ENCODE data around the gene CEP104.

CEP104 gene

DNA sequence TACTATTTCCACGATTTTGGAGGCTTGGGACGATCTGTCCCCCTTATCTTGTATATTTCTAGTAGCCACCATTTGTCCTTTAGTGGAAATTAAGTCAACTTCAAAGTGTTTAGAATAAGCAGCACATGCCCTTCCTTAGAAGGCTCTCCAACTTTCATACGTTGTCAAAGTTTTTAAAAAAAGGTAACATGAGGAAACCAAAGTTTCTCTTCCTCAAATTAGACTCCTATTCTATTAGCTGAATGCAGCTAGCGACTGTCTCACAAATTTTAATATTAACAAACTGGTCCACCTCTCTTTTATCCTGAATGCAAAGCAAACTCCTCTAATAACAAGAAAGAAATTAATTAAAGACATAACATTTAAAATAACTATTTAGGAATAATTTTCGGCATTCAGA lies 36.2 kb upstream of the CEP104 start:
- no peak for DNase-seq

DNA sequence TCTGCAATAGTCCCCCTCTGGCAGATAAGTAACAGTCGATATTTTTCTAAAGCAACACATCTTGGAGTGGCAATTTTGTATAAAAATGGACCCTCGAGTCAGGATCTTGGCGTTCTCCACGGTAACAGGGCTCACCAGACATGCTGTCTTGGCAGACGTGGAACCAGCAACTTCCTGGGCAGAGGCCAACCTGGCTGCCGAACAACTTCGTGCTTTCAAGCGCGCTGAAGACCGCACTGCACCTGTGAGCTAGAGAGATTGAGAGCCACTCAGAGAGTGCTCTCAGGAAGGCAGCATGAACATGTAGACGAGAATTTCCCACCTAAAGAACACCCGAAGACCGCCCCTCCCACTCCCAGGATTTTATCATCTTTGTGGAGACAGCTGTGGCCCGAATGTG lies 35.7 kb upstream of the CEP104 start:
- DNase-seq, result no peak

DNA sequence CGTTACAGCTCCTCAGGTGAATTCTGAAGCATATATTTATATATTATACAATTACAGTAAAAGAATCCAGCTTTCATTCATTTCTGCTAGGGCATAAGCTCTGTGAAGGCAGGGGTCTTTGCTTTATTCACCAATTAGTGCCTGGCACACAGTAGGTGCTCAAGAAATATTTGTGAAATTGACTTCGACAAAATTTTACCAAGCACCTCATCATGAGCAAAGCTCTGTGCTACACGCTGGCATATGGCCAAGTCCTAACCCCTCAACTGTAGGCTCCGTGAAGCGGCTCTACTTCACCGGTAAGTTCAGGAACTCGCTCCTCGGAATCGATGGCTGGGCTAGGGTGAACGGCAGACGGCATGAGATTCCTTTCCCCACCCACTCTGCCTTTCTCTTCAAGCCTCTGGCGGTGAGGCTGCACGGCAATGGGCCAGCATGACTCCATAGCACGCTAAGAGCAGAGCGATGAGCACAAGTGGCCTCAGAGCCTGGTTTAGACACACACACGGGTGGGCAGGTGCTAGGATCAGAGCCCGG lies 34.4 kb upstream of the CEP104 start:
- DNase-seq, result no peak

DNA sequence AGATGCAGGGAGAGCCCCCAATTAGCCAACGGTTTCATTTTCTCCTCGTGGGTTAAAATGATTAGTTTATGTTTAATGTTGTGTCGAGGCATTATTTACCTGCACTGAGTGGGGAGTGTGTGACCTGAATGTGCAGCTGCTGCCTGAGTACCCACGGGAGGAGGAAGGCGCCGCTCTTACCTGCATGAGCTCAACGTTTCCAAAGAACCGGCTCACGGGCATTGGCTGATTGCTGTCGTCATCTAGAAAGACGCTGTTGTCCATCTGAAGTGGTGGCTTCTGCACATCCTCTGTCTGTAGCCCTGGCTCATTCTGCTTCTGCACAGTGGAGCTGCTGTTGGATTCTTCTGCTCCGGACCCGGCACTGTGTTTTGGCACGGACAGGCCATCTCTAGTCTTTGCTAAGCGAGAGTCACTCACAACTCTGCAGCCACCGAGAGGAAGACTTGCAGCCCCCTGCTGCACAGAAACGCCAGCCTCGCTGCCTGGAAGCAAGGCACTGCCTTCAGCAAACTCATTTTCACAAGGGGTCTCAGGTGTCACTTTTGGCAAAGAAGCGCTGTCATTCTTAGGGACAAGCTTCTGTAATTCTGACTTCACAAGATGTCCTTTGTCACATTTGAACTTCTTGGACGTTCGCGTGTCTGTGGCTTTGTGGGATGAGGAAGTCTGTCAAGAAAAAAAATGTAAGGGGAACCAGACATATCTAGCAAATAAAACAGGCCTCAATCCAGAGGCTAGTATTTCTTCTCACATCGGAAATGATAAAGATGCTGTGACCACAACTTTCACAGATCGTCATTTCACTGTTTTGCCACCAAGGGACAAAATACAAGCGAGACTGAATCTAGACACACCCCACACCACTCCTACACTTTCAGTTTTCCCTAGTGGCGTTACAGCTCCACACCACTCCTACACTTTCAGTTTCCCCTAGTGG lies 33.6 kb upstream of the CEP104 start:
- no peak for DNase-seq

DNA sequence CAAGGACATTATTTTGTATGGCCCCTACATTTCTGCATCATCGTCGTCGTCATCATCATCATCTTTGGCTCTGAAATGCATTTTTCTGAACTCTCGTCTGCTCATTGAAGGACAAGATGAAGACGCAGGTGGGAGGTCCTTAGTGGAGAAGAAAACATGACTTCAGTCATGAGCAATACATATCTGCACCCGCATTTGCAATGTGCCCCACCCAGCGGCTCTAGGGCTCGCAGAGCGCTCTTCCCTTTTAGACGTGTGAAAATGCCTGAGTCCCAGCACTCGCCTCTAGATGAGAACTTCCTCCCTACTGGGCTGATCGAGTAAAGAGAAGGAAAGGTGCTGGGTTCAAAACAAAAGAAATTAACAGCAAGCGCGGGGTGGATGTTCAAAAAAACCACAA lies 32.9 kb upstream of the CEP104 start:
- DNase-seq, result no peak

DNA sequence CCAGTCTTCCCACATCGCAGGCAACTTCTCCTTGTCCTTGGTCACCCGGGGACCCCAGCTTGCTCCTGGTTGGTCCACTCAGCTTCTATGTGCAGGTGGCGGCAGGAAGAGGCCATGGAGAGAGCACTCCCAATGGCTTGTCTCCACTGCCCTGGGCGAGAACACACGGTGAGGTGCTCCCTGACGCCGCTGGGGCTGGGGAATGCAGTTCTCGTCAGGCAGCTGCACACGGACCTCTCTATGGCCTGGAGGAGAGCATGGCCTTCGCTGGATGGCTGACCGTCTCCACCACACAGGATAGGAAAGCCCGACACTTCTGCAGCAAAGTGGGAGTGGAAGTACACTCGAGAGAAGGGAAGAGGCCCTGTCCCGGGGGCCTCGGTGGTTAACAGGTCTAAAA lies 31.3 kb upstream of the CEP104 start:
- no peak for DNase-seq

DNA sequence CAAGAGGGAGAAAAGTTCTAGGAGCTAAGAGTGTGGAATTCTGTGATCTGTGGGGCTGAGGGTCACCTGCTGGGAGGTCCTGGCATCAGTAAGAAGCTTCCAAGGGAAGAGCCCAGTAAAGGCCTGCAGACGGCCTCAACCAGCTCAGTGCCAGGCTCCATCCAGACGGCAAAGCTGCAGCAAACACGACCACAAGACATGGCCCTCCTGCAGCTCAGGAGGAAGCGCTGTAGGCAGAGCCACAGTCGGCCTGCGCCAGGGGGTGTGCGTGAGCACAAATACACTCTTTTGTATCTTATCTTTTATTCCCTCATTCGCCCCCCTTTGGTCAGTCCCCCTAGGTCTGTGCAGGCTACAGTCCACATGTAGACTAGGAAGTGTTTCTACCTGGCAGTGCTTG lies 29.7 kb upstream of the CEP104 start:
- no peak for DNase-seq

DNA sequence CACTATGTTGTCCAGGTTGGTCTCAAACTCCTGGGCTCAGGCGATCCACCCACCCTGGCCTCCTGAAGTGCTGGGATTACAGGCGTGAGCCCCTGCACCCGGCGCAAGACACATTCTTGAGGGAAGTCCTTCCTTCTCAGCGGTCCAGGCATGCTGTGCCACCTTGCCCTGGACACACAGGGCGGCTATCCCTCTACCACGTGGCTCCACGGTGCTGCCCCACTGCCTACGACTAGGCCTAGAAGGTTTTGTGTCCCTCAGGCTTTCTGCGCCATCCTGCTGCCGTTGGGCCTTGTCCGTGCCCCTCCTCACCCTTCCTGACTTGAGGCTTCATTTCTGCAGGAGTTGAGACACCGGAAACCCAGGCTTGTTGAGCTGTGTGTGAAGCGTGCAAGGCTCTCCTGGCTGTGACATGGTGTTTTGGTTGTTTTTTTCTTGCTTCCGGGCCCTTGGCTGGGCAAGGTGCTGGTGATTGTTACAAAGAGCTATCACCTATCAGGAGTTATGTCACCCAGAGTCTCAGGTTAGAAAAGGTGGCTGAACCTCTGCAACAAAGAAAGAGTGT lies 29.2 kb upstream of the CEP104 start:
- DNase-seq, result no peak

DNA sequence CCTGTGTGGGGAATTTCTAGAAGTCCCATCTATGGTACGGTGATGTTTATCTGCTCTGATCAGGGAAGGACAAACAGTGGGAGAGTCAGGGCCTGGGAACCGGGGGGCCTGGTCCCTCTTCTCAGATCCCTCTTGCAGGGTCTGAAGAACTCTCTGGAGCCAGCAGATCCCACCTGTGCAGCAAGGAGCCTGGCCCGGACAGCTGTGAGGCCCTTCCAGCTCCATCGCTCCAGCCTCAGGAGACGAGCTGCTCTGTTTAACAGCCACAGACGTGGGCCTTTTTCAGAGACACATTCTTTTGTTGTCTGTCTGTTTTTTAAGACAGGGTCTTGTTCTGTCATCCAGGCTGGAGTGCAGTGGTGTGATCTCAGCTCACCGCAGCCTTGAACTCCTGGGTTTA lies 28.6 kb upstream of the CEP104 start:
- no peak for DNase-seq

DNA sequence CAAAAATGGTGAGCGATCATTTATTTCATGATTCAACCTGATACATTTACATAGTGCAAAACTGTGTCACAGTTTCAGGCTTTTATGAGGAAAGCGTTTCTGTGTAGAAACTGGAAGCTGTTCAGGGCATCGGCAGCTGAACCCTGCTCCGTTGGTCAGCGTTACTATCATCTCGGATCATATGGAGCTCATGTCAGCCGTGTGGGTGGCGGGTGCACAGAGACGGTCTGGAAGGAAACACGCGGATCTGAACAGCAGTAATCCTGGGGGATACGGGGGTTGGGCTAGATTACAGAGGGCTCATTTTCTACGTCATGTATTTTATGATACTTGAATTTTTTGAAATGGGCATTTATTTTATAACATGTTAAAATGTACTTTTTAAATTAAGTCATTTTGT lies 28.0 kb upstream of the CEP104 start:
- no peak for DNase-seq

DNA sequence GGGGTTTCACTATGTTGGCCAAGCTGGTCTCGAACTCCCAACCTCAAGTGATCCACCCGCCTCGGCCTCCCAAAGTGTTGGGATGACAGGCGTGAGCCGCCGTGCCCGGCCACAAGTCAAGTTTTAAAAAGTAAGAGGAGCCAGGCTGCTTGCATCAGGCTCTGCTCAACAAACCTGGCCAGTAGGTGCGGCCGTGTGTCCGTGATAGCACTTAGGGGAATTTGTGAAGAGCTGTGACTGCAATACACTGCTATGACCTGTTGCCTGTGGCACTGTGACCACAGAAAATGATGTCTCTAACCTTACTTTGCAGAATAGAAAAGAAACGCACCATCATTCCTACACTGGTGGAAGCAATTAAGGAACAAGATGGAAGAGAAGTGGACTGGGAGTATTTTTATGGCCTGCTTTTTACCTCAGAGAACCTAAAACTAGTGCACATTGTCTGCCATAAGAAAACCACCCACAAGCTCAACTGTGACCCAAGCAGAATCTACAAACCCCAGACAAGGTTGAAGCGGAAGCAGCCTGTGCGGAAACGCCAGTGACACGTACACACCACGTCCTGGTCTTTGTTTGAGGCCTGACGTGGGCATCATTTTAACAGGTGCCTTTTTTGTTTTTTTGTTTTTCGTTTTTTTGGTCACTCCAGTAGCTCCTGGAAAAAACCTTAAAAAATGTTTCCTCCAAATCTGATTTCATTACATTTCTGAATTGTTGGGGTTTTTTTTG lies 26.3 kb upstream of the CEP104 start:
- no peak for DNase-seq

DNA sequence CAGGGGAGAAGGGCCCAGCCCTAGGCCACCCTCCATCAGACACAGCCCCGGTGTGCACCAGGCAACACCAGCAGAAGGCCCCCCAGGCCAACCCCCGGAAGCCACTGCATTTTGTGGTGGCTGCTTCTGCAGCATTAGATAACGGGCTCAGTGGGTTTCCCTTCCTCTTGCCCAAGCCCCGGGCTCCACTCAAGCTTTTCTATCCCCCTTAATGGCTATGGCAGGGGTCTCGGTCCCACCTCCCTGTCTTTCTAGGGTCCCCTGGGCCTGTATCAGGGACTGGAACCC lies 24.1 kb upstream of the CEP104 start:
- no peak for DNase-seq

DNA sequence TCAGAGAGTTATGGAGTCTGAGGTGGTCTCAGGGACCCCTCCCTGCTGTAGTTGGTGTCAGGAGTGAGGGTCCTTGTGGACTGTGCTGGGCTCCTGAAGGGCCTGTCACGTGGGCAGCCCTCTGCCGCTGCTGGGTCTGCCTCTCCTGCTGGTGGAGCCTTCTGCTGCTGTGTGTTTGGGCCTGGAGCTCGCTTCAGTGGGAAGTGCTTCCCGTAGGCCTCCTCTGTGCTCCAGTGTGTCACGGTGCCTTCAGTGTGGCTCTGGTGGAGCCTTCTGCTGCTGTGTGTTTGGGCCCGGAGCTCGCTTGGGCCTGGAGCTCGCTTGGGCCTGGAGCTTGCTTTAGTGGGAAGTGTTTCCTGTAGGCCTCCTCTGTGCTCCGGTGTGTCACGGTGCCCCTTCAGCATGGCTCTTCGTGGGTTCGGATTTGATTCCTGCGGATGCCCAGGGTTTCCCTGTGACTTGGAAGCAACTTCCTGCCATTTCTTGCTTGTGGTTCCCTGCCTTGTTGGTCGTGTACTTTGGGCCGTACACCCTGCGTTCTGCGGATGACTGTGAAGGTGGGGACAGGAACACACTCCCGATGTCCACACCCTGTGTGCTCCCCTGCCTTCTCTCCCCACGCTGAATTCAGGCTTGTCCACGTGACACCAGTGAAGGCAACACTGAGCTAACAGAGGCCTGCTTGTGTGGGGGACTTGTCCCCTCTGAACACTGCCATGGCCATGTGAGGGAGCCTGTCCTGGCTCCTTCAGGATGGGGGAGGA lies 23.6 kb upstream of the CEP104 start:
- DNase-seq, result no peak

DNA sequence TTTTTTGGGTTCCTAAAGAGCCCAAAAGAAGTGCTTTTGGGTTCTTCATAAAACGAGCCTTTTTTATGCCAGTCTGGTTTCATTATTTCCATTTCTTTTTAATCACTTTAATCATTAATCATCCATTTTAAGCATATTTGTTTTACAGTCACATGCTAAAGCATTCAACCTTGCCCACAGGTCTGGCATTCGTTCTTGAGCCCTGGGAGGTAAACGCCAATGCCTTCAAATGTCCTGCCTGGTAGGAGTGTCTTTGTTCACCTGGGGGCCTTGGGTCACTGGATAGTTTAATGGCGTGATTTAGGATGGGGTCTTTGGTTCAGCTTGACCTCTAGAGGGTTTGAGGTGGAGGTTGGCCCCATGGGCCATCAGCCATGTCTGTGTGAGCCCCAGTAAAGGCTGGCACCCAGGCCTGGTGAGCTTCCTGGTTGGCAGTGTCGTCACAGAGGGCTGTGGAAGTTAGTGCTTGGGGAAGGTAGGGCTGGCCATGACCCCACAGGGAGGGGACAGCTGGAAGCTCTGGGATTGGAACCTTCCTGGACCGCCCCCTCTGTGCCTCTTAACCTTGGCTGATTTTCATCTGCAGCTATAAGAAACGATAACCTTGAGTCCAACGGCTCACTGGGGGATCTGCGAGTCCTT lies 22.9 kb upstream of the CEP104 start:
- DNase-seq, result no peak

DNA sequence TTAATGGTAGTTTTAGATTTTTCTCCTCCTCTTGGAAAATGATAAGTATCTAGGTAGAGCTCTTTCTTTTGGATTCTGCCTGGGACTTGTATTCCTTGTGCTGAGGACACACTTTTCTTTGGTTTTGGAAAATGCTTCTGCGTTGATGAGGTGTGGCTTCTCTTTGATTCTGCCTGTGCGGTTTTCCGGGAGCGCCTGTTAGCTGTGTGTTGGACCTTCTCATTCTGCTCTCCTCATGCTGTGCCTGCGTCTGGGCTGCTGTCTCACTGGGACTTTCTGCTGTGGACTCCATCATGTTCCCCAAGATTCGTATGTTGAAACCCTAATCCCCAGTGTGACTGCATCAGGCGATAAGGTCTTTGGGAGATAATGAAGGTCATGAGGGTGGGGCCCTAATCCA lies 22.1 kb upstream of the CEP104 start:
- no peak for DNase-seq

DNA sequence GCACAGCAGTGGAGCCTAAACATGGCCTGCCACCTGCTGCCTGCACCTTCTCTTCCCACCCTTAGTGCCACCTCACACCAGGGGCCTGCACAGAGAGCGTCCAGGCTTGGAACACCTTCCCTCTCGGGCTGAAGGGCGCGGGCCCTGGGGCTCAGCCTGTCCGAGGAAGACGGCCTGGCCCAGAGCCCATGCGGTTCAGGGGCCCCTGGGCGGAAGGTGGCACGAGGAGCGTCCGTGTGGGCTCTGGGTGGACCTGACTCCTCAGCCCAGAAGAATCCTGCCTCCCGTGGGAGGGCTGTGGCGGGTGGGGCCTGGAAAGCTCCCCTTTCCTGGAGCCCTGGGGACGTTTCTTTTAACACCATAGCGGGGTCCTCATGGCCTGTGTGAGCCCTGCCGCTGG lies 19.7 kb upstream of the CEP104 start:
- DNase-seq, result no peak

DNA sequence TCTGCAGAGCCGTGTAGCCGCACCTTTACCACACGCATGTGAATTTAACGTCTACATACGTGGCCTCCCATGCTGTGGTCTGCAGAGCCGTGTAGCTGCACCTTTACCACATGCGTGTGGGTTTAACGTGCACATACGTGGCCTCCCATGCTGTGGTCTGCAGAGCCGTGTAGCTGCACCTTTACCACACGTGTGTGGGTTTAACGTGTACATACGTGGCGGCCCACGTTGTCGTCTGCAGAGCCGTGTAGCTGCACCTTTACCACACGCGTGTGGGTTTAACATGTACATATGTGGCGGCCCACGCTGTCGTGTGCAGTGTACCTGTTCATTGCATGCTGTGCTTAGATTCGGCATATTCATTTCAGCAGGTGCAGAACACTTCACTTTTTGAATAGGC lies 17.7 kb upstream of the CEP104 start:
- no peak for DNase-seq

DNA sequence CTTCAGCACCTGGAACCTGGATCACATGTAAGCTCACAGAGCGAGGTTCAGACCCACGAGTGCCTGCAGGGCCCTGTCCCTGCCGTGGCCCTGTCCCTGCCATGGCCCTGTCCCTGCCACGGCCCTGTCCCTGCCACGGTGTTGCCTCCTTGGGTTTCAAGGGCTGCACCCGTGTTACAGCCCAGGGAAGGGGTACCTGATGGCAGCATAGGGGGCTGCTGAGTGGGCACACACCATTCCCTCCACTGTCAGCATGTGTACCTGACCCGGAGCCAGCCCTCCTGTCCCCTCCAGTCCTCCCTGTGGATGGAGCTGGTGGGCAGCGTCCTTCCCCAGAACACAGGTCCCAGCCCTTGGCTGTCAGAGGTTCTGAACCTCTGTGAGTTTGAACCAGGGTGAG lies 15.5 kb upstream of the CEP104 start:
- DNase-seq, result no peak

DNA sequence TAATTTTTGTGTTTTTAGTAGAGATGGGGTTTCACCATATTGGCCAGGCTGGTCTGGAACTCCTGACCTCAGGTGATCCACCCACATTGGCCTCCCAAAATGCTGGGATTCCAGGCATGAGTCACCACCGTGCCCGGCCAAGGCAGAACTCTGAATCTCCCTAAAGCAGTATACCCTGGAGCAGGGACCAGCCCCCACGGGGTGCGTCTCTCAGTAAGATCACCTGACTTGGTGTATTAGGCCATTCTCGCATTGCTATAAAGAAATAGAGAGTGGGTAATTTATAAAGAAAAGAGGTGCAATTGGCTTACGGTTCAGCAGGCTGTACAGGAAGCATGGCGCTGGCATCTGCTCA lies 14.4 kb upstream of the CEP104 start:
- DNase-seq, result no peak

DNA sequence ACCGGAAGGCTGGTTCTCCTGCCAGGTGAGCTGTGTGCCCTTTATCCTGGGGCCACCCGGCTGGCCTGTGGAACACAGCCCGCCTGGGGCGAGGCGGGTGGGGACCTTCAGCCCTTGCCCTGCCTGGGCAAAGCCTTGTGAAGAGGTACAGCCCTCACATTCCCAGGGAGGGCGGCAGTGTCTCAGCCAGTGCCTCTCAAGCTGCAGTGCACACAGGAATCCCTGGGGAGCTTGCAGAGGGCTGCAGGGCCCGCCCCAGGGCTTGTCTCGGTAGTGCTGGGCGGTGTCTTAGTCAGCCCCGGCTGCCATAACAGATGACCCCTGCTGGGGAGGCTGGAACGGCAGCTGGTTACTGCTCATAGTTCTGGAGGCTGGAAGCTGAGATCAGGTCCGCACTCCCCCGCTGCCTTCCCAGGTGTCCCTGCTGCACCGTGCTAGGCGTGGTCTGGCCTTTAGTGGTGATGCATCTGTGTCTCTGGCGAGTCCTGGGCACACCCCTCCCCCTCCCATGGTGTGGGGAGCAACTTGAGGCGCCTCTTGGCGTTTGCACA lies 12.8 kb upstream of the CEP104 start:
- no peak for DNase-seq

DNA sequence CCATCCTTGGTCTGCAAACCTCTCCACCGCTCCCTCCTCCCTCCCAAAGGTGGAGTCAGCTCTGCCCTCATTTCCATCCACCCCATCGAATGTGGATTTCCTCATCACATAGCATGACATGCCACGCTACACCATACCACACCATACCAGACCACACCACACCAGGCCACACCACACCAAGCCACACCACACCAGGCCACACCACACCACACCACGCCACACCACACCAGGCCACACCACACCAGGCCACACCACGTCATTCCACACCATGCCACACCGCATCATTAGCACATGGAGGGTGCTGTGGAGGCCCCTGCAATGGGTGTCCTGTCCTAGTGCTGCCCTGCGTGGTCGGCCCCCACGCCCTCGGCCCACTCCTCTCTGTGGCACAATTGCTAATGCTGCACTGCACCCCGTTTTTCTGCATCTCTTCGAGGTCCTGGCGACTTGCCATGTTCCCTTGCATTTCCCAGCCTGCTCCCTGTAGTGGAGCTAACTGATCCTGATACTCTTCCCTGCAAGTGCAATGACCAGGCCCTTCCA lies 11.5 kb upstream of the CEP104 start:
- DNase-seq, result no peak

DNA sequence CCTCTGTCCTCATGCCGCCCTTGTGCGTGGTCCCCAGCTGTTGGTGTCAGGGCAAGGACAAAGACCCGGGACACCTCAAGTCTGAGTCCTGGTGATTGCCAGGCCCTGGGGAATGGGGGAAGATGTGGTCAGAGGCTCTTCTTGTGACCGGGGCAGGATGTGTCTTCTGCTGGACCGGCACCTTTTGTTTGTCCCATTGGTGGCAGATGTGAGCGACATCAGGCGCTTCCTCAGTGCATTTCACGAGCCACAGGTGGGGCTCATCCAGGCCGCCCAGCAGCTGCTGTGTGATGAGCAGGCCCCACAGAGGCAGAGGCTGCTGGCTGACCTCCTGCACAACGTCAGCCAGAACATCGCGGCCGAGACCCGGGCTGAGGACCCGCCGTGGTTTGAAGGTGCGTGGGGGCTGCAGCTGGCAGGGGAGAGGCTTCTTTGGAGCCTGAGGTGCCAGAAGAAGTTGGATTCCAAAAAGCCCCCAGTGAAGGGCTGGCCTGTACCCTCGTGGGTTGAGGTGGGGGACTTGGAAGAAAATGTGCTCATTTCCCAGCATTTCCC lies 8.7 kb upstream of the CEP104 start:
- DNase-seq, result no peak
